ENCODE results near the gene WDR11.
"Not testable (repeated sequence)": the region's sequence is repeated elsewhere in the genome, so short reads cannot be mapped to it uniquely, and the experiment has no call there.

WDR11 gene

GRCh38 chr10:120905268-120905667 is 54.1 kb downstream of the WDR11 start:
- FAIRE-seq (no peak), DNase-seq (ENCODE audit: insufficient read length, low spot score) (no peak)
- TF ChIP-seq CTCF (IDR thresholded peaks at IDR 0.05; ENCODE audit: insufficient read depth, missing control alignments): no peak

GRCh38 chr10:120917521-120918250 is 66.5 kb downstream of the WDR11 start:
- DNase-seq (ENCODE audit: insufficient read length, low spot score) (no peak), FAIRE-seq (no peak)
- no peak for TF ChIP-seq CTCF (IDR thresholded peaks at IDR 0.05; ENCODE audit: insufficient read depth, missing control alignments)

GRCh38 chr10:120923886-120924285 is 72.7 kb downstream of the WDR11 start:
- not testable (repeated sequence) for DNase-seq (ENCODE audit: insufficient read length, low spot score); FAIRE-seq

GRCh38 chr10:120926611-120927010 is 75.4 kb downstream of the WDR11 start:
- no peak for TF ChIP-seq CTCF (IDR thresholded peaks at IDR 0.05; ENCODE audit: insufficient read depth, missing control alignments)
- DNase-seq (ENCODE audit: insufficient read length, low spot score) (no peak), FAIRE-seq (no peak)

GRCh38 chr10:120927352-120927751 is 76.2 kb downstream of the WDR11 start:
- TF ChIP-seq CTCF (IDR thresholded peaks at IDR 0.05; ENCODE audit: insufficient read depth, missing control alignments): no peak
- FAIRE-seq: no peak
- no peak for DNase-seq (ENCODE audit: insufficient read length, low spot score)

- DNase-seq (ENCODE audit: insufficient read length, low spot score): no peak
- TF ChIP-seq CTCF (IDR thresholded peaks at IDR 0.05; ENCODE audit: insufficient read depth, missing control alignments): no peak
- no peak for FAIRE-seq
Observed at GRCh38 chr10:120929166-120929565, 78.0 kb downstream of the WDR11 start.

DNA sequence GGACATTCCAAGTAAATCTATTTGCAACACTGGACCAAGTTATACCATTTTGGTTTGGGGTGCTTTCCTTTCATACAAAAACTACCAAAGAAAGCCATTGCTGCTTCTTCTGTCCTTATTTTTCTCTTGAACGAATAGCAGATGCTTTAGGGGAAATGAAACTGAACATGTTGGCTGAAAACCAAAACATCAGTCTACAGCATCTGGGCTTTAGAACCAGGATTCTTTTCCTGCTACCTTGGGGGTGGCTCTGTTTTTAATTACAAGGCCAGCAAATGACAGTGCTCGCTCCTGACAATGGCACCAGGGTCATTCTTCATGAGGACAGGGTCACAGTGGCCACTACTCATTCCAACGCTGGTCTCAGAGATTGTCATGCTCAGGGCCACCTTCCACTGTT is 80.3 kb downstream of the WDR11 start:
- TF ChIP-seq CTCF (IDR thresholded peaks at IDR 0.05; ENCODE audit: insufficient read depth, missing control alignments): no peak
- FAIRE-seq: no peak
- DNase-seq (ENCODE audit: insufficient read length, low spot score): no peak

- FAIRE-seq: no peak
- no peak for DNase-seq (ENCODE audit: insufficient read length, low spot score)
- no peak for TF ChIP-seq CTCF (IDR thresholded peaks at IDR 0.05; ENCODE audit: insufficient read depth, missing control alignments)
Observed at GRCh38 chr10:120931999-120932398, 80.8 kb downstream of the WDR11 start.
